GM19438 (cell line): Measurements from ENCODE around the gene PTPRG.

Experiments
- ATAC-seq: cut with Tn5 transposase; IDR thresholded peaks from one replicate; pipeline ENCODE4 v1.9.1; 2021; ENCODE audit warnings: low read depth; ENCODE audit not compliant: unreplicated experiment

PTPRG gene

GRCh38 chr3:61846488-61846887 lies 285.1 kb downstream of the PTPRG start:
- ATAC-seq: no peak

- no peak for ATAC-seq
These were observed 286.6 kb downstream of the PTPRG start for GRCh38 chr3:61847784-61848462.

GRCh38 chr3:61848885-61849284 lies 287.5 kb downstream of the PTPRG start:
- ATAC-seq: no peak

- no peak for ATAC-seq
These were observed 292.5 kb downstream of the PTPRG start for GRCh38 chr3:61853912-61854311.

- no peak for ATAC-seq
These were observed 293.8 kb downstream of the PTPRG start for GRCh38 chr3:61855211-61855610.

- ATAC-seq: no peak
These were observed 295.9 kb downstream of the PTPRG start for GRCh38 chr3:61857297-61857696.

GRCh38 chr3:61858054-61858453 lies 296.7 kb downstream of the PTPRG start:
- no peak for ATAC-seq

GRCh38 chr3:61861410-61861809 lies 300.0 kb downstream of the PTPRG start:
- no peak for ATAC-seq

GRCh38 chr3:61862614-61863289 lies 301.4 kb downstream of the PTPRG start:
- ATAC-seq: no peak

GRCh38 chr3:61863579-61863978 lies 302.2 kb downstream of the PTPRG start:
- no peak for ATAC-seq

GRCh38 chr3:61864886-61865285 lies 303.5 kb downstream of the PTPRG start:
- ATAC-seq: no peak

GRCh38 chr3:61865466-61866152 lies 304.2 kb downstream of the PTPRG start:
- no peak for ATAC-seq

- ATAC-seq: no peak
These were observed 304.8 kb downstream of the PTPRG start for GRCh38 chr3:61866153-61866542.

- ATAC-seq: no peak
These were observed 305.6 kb downstream of the PTPRG start for GRCh38 chr3:61866961-61867461.

GRCh38 chr3:61868499-61868898 lies 307.1 kb downstream of the PTPRG start:
- no peak for ATAC-seq

- ATAC-seq: no peak
These were observed 308.0 kb downstream of the PTPRG start for GRCh38 chr3:61869371-61869770.

GRCh38 chr3:61871644-61872043 lies 310.3 kb downstream of the PTPRG start:
- ATAC-seq: no peak

- ATAC-seq: no peak
These were observed 310.8 kb downstream of the PTPRG start for GRCh38 chr3:61872077-61872706.

GRCh38 chr3:61875046-61875844 lies 313.9 kb downstream of the PTPRG start:
- ATAC-seq: no peak

GRCh38 chr3:61875976-61876671 lies 314.8 kb downstream of the PTPRG start:
- ATAC-seq: no peak
